Esophagus muscularis mucosa (tissue), 4 donors: ENCODE measurements around the gene PDK2. TPM values are rescaled to one million over a fixed set of nuclear protein-coding genes. Genes with fewer than 3 reads are reported as not detected.

Experiments
- DNase-seq: peaks from one replicate; pipeline ENCODE4 v3.0.0-alpha.2; 2017; ENCODE audit errors: extremely low spot score
- H3K27ac ChIP-seq, 4 donors: fragments of 200-600 bp; sonication (generic); replicated peaks in 1 of 4; 1 replicate in 3 of 4; 2 replicates in 1 of 4; pipeline ENCODE4 v1.5.1; 2016 to 2019; ENCODE audit warnings: mild to moderate bottlenecking in 1 of 4
- H3K27me3 ChIP-seq, 4 donors: fragments of 200-600 bp; sonication (generic); one replicate each; pipeline versions ENCODE4 v1.5.1 to v1.6.0; 2016 to 2019
- H3K36me3 ChIP-seq, 4 donors: fragments of 200-600 bp; sonication (generic); one replicate each; pipeline ENCODE4 v1.5.1; 2016 to 2019
- H3K4me1 ChIP-seq, 4 donors: fragments of 200-600 bp; sonication (generic); one replicate each; pipeline ENCODE4 v1.5.1; 2016 to 2019
- H3K4me3 ChIP-seq, 4 donors: fragments of 200-600 bp; sonication (generic); 1 replicate in 2 of 4; 2 replicates in 2 of 4; pipeline ENCODE4 v1.5.1; 2016 to 2019; ENCODE audit warnings: mild to moderate bottlenecking in 4 of 4, moderate library complexity in 1 of 4
- H3K9me3 ChIP-seq, 4 donors: fragments of 200-600 bp; sonication (generic); 1 replicate in 3 of 4; 2 replicates in 1 of 4; pipeline ENCODE4 v1.5.1; 2016 to 2019
- EP300 ChIP-seq: sonication (generic); formaldehyde crosslinking; IDR thresholded peaks from one replicate; pipeline ENCODE4 v1.6.1; 2017; ENCODE audit warnings: antibody characterized with exemption
- POLR2A ChIP-seq: fragments of 450-650 bp; IDR thresholded peaks from one replicate; pipeline ENCODE4 v1.6.1; 2017; ENCODE audit warnings: antibody characterized with exemption, moderate library complexity, mild to moderate bottlenecking, low read depth
- POLR2AphosphoS5 ChIP-seq, 2 donors: sonication (generic); formaldehyde crosslinking; IDR thresholded peaks; one replicate each; pipeline ENCODE4 v1.6.1; 2017; ENCODE audit warnings: antibody characterized with exemption in 2 of 2
- WGBS: methylation state at CpG from one replicate; pipeline ENCODE4 v1.1.5; 2018; 5-methylcytosine and 5-hydroxymethylcytosine counted together
- intact Hi-C: fragments of 100-400 bp; cut with DNase I; formaldehyde crosslinking; loops from one replicate; pipeline ENCODE4 v1.15.1; 2023
- total RNA-seq, 4 donors: library from RNA; depleted of rRNA; stranded (reverse); fragments of >200 nt; gene quantifications; one replicate each; pipeline versions ENCODE4 v1.1.0 to v1.2.1, GENCODE V29; 2016
- TF ChIP-seq, protein P1 (sequence below), 3 experiments: fragments of 200-600 bp in 2 of 3; fragments of 450-650 bp in 1 of 3; sonication (generic) in 2 of 3; IDR thresholded peaks; one replicate each; pipeline ENCODE4 v1.5.1; 2017 to 2019; ENCODE audit warnings: antibody characterized with exemption in 3 of 3, mild to moderate bottlenecking in 2 of 3, moderate library complexity in 1 of 3

Gene PDK2
- total RNA-seq, 4 donors from 2014 or later = 31.6 to 118 (median 61.4) TPM

DNA sequence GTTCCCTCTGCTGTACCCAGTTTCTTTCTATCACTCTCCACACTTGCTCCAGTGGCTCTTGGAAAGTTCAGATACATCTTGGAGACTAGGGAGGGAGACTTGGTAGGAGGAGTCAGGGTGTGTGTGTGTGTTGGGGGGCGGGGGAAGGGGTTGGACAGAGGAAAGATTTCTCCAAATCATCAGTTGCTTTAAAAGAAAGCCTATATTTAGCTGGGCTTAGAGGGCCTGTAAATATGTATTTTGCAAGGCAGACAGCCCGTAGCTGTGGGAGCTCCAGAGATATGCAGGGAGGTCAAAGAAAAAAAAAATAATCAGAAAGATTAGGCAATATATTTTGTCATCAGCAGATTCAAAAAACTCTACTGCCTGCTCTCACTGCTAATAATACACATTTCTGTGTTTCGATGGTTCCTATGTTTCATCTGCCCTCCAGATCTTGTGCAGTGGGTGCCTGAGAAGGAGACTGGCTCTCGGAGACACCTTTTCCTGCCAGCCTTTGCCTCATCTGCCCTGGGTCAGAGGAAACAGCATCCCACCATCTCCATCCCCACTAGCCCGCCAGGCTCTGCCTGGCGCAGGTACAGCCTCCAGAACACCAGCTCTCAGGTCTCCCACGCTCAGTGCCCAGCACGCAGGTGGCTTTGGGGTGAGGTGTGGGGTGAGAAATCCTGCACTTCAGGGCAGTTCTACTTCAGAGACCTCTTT lies 60.1 kb downstream of the PDK2 start:
- WGBS = 64% methylated on average over 8 of the region's 8 CpGs

DNA sequence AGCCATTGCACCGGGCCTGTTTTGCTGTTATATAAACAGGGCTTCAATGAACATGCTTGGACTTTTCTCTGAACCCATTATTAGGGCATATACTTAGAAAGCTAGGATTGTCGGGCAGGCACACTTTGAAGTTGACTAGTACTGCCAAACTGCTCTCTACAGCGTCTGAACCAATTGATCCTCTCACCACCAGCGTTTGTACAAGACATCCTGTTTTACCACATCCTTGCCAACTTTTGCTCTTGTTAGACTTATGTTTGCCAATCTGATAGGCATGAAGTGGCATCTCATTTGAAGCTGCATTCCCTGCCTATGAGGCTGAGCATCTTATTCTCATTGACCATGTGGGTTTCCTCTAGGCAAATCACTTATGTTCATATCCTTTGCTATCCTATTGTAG lies 62.7 kb downstream of the PDK2 start:
- intact Hi-C loops = no loop called here
- TF ChIP-seq, protein P1, sequence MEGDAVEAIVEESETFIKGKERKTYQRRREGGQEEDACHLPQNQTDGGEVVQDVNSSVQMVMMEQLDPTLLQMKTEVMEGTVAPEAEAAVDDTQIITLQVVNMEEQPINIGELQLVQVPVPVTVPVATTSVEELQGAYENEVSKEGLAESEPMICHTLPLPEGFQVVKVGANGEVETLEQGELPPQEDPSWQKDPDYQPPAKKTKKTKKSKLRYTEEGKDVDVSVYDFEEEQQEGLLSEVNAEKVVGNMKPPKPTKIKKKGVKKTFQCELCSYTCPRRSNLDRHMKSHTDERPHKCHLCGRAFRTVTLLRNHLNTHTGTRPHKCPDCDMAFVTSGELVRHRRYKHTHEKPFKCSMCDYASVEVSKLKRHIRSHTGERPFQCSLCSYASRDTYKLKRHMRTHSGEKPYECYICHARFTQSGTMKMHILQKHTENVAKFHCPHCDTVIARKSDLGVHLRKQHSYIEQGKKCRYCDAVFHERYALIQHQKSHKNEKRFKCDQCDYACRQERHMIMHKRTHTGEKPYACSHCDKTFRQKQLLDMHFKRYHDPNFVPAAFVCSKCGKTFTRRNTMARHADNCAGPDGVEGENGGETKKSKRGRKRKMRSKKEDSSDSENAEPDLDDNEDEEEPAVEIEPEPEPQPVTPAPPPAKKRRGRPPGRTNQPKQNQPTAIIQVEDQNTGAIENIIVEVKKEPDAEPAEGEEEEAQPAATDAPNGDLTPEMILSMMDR (IDR thresholded peaks at IDR 0.05) = no peak
- no peak for TF ChIP-seq POLR2A
- TF ChIP-seq EP300 = no peak
- TF ChIP-seq POLR2AphosphoS5 (IDR thresholded peaks at IDR 0.05) = no peak
- DNase-seq = no peak

More for the DNA sequence above, 60.1 kb downstream of the PDK2 start:
- peak overlapping the region; percentile 87 to 95 (median 94) for H3K27ac ChIP-seq
- TF ChIP-seq POLR2A = no peak
- TF ChIP-seq, protein P1 (IDR thresholded peaks at IDR 0.05) = no peak
- H3K36me3 ChIP-seq = no peaks in the 10 kb centered on the region
- H3K4me3 ChIP-seq = no peak overlapping the region
- no peak for DNase-seq
- intact Hi-C loops = no loop called here
- peaks cover 44 to 53% (median 52%) of the 10 kb centered on the region in 4 donors for H3K4me1 ChIP-seq
- H3K9me3 ChIP-seq = no peaks in the 10 kb centered on the region
- no peaks in the 10 kb centered on the region for H3K27me3 ChIP-seq

DNA sequence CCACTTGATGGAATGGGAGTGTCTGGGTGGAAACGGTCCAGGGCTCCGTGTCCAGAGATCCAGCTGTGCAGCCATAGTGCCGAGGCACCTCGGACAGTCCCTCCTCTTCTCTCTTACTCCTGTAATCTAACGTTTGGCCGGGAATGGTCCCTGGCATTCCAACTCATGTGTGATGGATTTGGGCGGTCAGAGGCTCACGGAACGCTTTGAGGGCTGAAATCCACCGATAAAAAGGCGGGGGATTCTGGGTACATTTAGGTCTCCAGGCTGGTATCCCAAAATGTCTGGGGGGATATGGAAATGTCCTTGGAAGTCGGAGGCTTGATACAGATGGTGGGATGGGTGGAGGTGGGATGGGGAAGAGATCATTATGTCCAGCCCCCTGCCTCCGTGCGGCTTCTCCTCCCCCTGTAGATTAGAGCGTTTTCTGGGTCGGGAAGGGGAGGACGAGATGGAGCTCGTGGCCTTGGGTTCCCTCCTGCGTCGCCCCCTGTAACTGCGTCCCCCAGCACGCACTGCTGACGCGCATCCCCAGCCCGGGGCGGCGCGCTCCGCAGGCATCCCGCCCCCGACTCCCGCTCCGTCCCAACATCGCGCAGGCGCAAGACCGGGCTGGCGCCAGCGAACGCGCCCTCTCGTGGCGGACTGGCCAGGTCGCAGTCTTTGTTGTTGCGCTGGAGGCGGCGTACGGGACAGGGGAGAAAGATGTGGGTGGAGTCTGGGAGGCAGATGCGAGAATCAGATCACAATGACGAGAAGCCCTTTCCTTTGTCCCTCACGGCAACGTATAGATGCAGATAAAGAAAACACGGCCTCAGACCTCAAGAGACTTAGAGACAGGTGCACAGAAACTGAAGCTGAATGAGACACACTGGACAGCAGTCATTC lies 66.1 kb downstream of the PDK2 start:
- H3K4me1 ChIP-seq = peaks cover 26 to 49% (median 45%) of the 10 kb centered on the region in 4 donors
- H3K36me3 ChIP-seq = no peaks in the 10 kb centered on the region
- TF ChIP-seq, protein P1 (IDR thresholded peaks at IDR 0.05) = peak in 2 of 3 experiments; percentile 93 to 99
- TF ChIP-seq POLR2AphosphoS5 (IDR thresholded peaks at IDR 0.05) = peak; percentile 90 to 96
- no peak for TF ChIP-seq EP300
- peak; percentile 46 for TF ChIP-seq POLR2A
- peak overlapping the region; percentile 78 to 85 (median 82) for H3K27ac ChIP-seq
- no peaks in the 10 kb centered on the region for H3K9me3 ChIP-seq
- intact Hi-C loops = no loop called here
- H3K4me3 ChIP-seq = peak overlapping the region; percentile 60 to 80 (median 68)
- H3K27me3 ChIP-seq = no peaks in the 10 kb centered on the region
- WGBS = under 1% methylated on average over 51 of the region's 53 CpGs
- DNase-seq = peak; percentile 98

More for the DNA sequence above, 62.7 kb downstream of the PDK2 start:
- 72% methylated on average over 4 of the region's 4 CpGs for WGBS
- no peaks in the 10 kb centered on the region for H3K36me3 ChIP-seq
- H3K9me3 ChIP-seq = no peaks in the 10 kb centered on the region
- H3K27ac ChIP-seq = no peak overlapping the region
- H3K4me3 ChIP-seq = no peak overlapping the region
- peaks cover 42 to 52% (median 50%) of the 10 kb centered on the region in 4 donors for H3K4me1 ChIP-seq
- no peaks in the 10 kb centered on the region for H3K27me3 ChIP-seq

Other genes with a start within 250 kb of the PDK2 start
- gene TAC4, start 247.3 kb upstream of the PDK2 start, total RNA-seq = not detected
- not detected for gene DLX4, start 126.2 kb upstream of the PDK2 start, total RNA-seq
- gene DLX3, start 100.1 kb upstream of the PDK2 start, total RNA-seq = under 1 TPM in 1 of 4 donors, not detected in 3; 0.32 TPM
- 10 to 100 TPM; 38.9 to 96.7 (median 58.6) TPM for gene ITGA3, start 39.2 kb upstream of the PDK2 start, total RNA-seq
- 1 to 10 TPM in 3 of 4 donors, under 1 TPM in 1; 0.98 to 1.8 (median 1.5) TPM for gene SAMD14, start 34.8 kb downstream of the PDK2 start, total RNA-seq
- gene PPP1R9B, start 55.3 kb downstream of the PDK2 start, total RNA-seq = 10 to 100 TPM; 20.2 to 46.3 (median 37.5) TPM
- 100 to 1,000 TPM in 1 of 4 donors, 10 to 100 TPM in 3; 72.7 to 145 (median 82.8) TPM for gene SGCA, start 70.7 kb downstream of the PDK2 start, total RNA-seq
- 100 to 1,000 TPM in 1 of 4 donors, 10 to 100 TPM in 3; 20.7 to 123 (median 41.5) TPM for gene COL1A1, start 106.3 kb downstream of the PDK2 start, total RNA-seq
- under 1 TPM in 1 of 4 donors, not detected in 3; 0.80 TPM for gene TMEM92, start 179.1 kb downstream of the PDK2 start, total RNA-seq